HepG2 (cell line): ENCODE measurements around the gene RNF11. TPM values are rescaled to one million over a fixed set of nuclear protein-coding genes. Genes with fewer than 3 reads are reported as not detected.
"Not testable (repeated sequence)": the region's sequence is repeated elsewhere in the genome, so short reads cannot be mapped to it uniquely, and the experiment has no call there.

Experiments used
- ATAC-seq: fragments of 200-7000 bp; cut with Tn5 transposase; 3 replicates; pipeline ENCODE4 v1.9.1; 2020; ENCODE audit warnings: mild to moderate bottlenecking, moderate library complexity
- BruUV-seq: library from RNA; stranded (reverse); fragments of 400-500 nt; replicated peaks from 2 replicates; lab custom pipeline; 2021; lab: Mats Ljungman, UMichigan
- CTCF ChIA-PET: fragments of 300-600 bp; formaldehyde crosslinking; extraction: SDS; loops from one replicate; lab custom pipeline; 2021; ENCODE audit warnings: low total read pairs, inconsistent platforms, low intra/inter-chr PET ratio; lab: Yijun Ruan, JAX
- POLR2A ChIA-PET: fragments of 350-600 bp; sonication (Branson Sonifier 250); formaldehyde crosslinking; loops from one replicate; lab custom pipeline; 2020; ENCODE audit warnings: antibody characterized with exemption, inconsistent platforms; lab: Yijun Ruan, JAX
- DNase-seq: peaks from one replicate; pipeline ENCODE4 v3.0.0-alpha.2; 2015; ENCODE audit warnings: low spot score
- FAIRE-seq: peaks from 3 replicates; lab custom pipeline; 2011; peaks lifted over from hg19 to GRCh38; lab: Jason Lieb, UNC
- H2AFZ ChIP-seq: one replicate; pipeline ENCODE4 v1.6.1; 2011; ENCODE audit warnings: low read length, inconsistent platforms
- H3K27ac ChIP-seq: fragments of 300-600 bp; 3 replicates; pipeline ENCODE4 v1.8.0; 2011; ENCODE audit warnings: mixed run types, mild to moderate bottlenecking, mixed read lengths, low read length, inconsistent platforms; ENCODE audit not compliant: insufficient read depth; ENCODE audit errors: extremely low read length
- H3K27me3 ChIP-seq, 2 experiments: fragments of 200-600 bp in 1 of 2; 2 replicates in 1 of 2; 3 replicates in 1 of 2; pipeline versions ENCODE4 v1.6.0 to v1.8.0; 2011; ENCODE audit warnings: low read length in 2 of 2, mild to moderate bottlenecking in 2 of 2, moderate library complexity in 2 of 2, inconsistent platforms in 1 of 2; ENCODE audit not compliant: insufficient read depth in 2 of 2, control insufficient read depth in 1 of 2
- H3K36me3 ChIP-seq, 2 experiments: fragments of 200-600 bp in 1 of 2; replicated peaks in 1 of 2; 2 replicates in 1 of 2; 3 replicates in 1 of 2; pipeline versions ENCODE4 v1.5.1 to v1.8.0; 2011; ENCODE audit warnings: low read length in 2 of 2, inconsistent platforms in 1 of 2; ENCODE audit not compliant: insufficient read depth in 2 of 2, control insufficient read depth in 1 of 2
- H3K4me1 ChIP-seq: 2 replicates; pipeline ENCODE4 v1.5.1; 2012; ENCODE audit warnings: low read length, inconsistent platforms; ENCODE audit not compliant: insufficient read depth
- H3K4me2 ChIP-seq: 2 replicates; pipeline ENCODE4 v1.6.0; 2011; ENCODE audit warnings: low read depth, low read length, inconsistent platforms
- H3K4me3 ChIP-seq, 3 experiments: fragments of 200-600 bp in 1 of 3; sonication (generic), shearing (Covaris generic) in 1 of 3; replicated peaks in 1 of 3; 2 replicates each; pipeline ENCODE4 v1.5.1; 2011 to 2016; ENCODE audit warnings: low read length in 3 of 3, inconsistent platforms in 2 of 3, low read depth in 2 of 3, mild to moderate bottlenecking in 2 of 3, control low read depth in 1 of 3, mixed read lengths in 1 of 3; ENCODE audit not compliant: insufficient read depth in 1 of 3
- H3K79me2 ChIP-seq: one replicate; pipeline ENCODE4 v1.6.1; 2011; ENCODE audit warnings: low read length, inconsistent platforms; ENCODE audit not compliant: insufficient read depth
- H3K9ac ChIP-seq: 2 replicates; pipeline ENCODE4 v1.6.0; 2011; ENCODE audit warnings: mild to moderate bottlenecking, low read depth, low read length, inconsistent platforms; ENCODE audit not compliant: insufficient read depth
- H3K9me3 ChIP-seq: 2 replicates; pipeline ENCODE4 v1.5.1; 2012; ENCODE audit warnings: mild to moderate bottlenecking, low read length
- H4K20me1 ChIP-seq: 2 replicates; pipeline ENCODE4 v1.6.0; 2011; ENCODE audit warnings: inconsistent platforms, mild to moderate bottlenecking, low read length, moderate library complexity; ENCODE audit not compliant: insufficient read depth
- POGZ ChIP-seq: sonication (generic); formaldehyde crosslinking; IDR thresholded peaks from 2 replicates; pipeline ENCODE4 v1.4.0; 2020; ENCODE audit warnings: mild to moderate bottlenecking, missing genetic modification reagents
- THAP9 ChIP-seq: sonication (generic); formaldehyde crosslinking; IDR thresholded peaks from 2 replicates; pipeline ENCODE4; 2020; ENCODE audit warnings: missing genetic modification reagents, mild to moderate bottlenecking, borderline replicate concordance
- ZNF317 ChIP-seq: sonication (generic); formaldehyde crosslinking; IDR thresholded peaks from 2 replicates; pipeline ENCODE4 v1.5.0; 2020; ENCODE audit warnings: mild to moderate bottlenecking, missing genetic modification reagents
- WGBS: methylation state at CpG from one replicate; pipeline ENCODE4 v1.1.6; 2017; ENCODE audit warnings: low lambda C conversion rate; 5-methylcytosine and 5-hydroxymethylcytosine counted together
- in situ Hi-C: cut with HindIII; loops from 2 replicates; pipeline ENCODE4 v1.10.0; 2017; ENCODE audit warnings: low pct_unique_long_range_greater_than_20kb; ENCODE audit not compliant: extremely low pct_ligation_motif_present
- intact Hi-C: fragments of 100-400 bp; cut with micrococcal nuclease; formaldehyde crosslinking; loops from one replicate; pipeline ENCODE4 v1.10.0; 2022; ENCODE audit not compliant: unreplicated experiment
- polyA plus RNA-seq, 8 experiments: library from polyadenylated mRNA; depleted of rRNA in 3 of 8; stranded (reverse) in 7 of 8; unstranded in 1 of 8; fragments of >200 nt; fragmentation: Illumina TruSeq in 4 of 8; extraction: Trizol in 4 of 8; gene quantifications; 2 replicates each; pipeline versions ENCODE4 v1.2.1 to v1.2.3, GENCODE V29; 2011 to 2016; ENCODE audit warnings: low read depth in 4 of 8, missing spikeins in 1 of 8, mixed read lengths in 1 of 8; ENCODE audit not compliant: insufficient read depth in 1 of 8
- total RNA-seq, 5 experiments: library from RNA; depleted of rRNA; stranded (reverse); fragments of >200 nt; fragmentation: Illumina TruSeq; extraction: Trizol; gene quantifications; 2 replicates each; pipeline ENCODE4 v1.2.3, GENCODE V29; 2016; ENCODE audit warnings: low read depth in 1 of 5
- TF ChIP-seq, protein P1 (sequence below): sonication (generic); formaldehyde crosslinking; IDR thresholded peaks from 2 replicates; pipeline ENCODE4 v1.4.0; 2020; ENCODE audit warnings: mild to moderate bottlenecking, missing genetic modification reagents
- TF ChIP-seq, protein P2 (sequence below): IDR thresholded peaks from 2 replicates; pipeline ENCODE4 v1.6.1; 2016; ENCODE audit warnings: low read depth, missing genetic modification reagents, missing compliant biosample characterization

Gene RNF11
- total and polyA plus RNA-seq, 2 of the 13 experiments (the other 11 are each of a cell fraction or from before 2014, with no cell fraction given): 41.2 to 48.8 TPM

- Histone ChIP-seq H3K4me2 (peak overlapping the region; percentile 92), H3K4me1 (peaks cover 35% of the 10 kb centered on the region), H3K4me3 (peak overlapping the region in 2 of 3 experiments; percentile 93 to 100; a peak in 2 of 6 replicates)
- H3K9me3 ChIP-seq, BruUV-seq, POLR2A ChIA-PET, H3K9ac ChIP-seq, H2AFZ ChIP-seq, ATAC-seq, H3K27me3 ChIP-seq: not testable (repeated sequence)
- 24% methylated on average over 7 of the region's 7 CpGs for WGBS
- intact Hi-C loops: loop anchor here (2.0 kb wide), 1 partner anchor 45 kb away; no protein-coding TSS in a partner anchor
- TF ChIP-seq, protein P1, sequence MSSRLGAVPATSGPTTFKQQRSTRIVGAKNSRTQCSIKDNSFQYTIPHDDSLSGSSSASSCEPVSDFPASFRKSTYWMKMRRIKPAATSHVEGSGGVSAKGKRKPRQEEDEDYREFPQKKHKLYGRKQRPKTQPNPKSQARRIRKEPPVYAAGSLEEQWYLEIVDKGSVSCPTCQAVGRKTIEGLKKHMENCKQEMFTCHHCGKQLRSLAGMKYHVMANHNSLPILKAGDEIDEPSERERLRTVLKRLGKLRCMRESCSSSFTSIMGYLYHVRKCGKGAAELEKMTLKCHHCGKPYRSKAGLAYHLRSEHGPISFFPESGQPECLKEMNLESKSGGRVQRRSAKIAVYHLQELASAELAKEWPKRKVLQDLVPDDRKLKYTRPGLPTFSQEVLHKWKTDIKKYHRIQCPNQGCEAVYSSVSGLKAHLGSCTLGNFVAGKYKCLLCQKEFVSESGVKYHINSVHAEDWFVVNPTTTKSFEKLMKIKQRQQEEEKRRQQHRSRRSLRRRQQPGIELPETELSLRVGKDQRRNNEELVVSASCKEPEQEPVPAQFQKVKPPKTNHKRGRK (CRISPR knock-in tag): peak; percentile 78
- TF ChIP-seq, all 625 proteins: peak for 1; not testable (repeated sequence) for 624
- H3K36me3 ChIP-seq, DNase-seq, in situ Hi-C loops, H4K20me1 ChIP-seq, CTCF ChIA-PET, H3K27ac ChIP-seq, FAIRE-seq: not testable (repeated sequence)
- H3K79me2 ChIP-seq: peaks cover 29% of the 10 kb centered on the region
Observed at GRCh38 chr1:51234236-51234635, 1.8 kb upstream of the RNF11 start.

- in situ Hi-C loops: no loop called here
- peak; percentile 39 for ATAC-seq
- Histone ChIP-seq H3K27ac (no peak overlapping the region), H2AFZ (peak overlapping the region; percentile 98), H3K27me3 (peaks cover 1 to 3% of the 10 kb centered on the region in 2 experiments; a peak in 1 of 5 replicates), H4K20me1 (peaks cover 8% of the 10 kb centered on the region), H3K9me3 (no peaks in the 10 kb centered on the region), H3K36me3 (no peaks in the 10 kb centered on the region), H3K4me2 (peak overlapping the region; percentile 92), H3K4me1 (peaks cover 41% of the 10 kb centered on the region), H3K9ac (peak overlapping the region; percentile 98), H3K79me2 (peaks cover 35% of the 10 kb centered on the region), H3K4me3 (peak overlapping the region; percentile 93 to 100 (median 99))
- intact Hi-C loops: loop anchor here (2.0 kb wide), 1 partner anchor 46 kb away; no protein-coding TSS in a partner anchor
- FAIRE-seq: no peak
- BruUV-seq: no TSS peak
- ChIA-PET CTCF (no interaction called here), POLR2A (interaction anchor here (1.3 to 1.8 kb wide), 3 partner anchors 10 to 62 kb away, joined by 4 to 7 read pairs (median 4); no protein-coding TSS in a partner anchor)
- 6% methylated on average over 8 of the region's 8 CpGs for WGBS
- DNase-seq: peak; percentile 59
- TF ChIP-seq ZNF317 (CRISPR knock-in tag) (0 out of 2 replicates have a peak, but pooled peaks have one; percentile 62), POGZ (no peak), THAP9 (no peak)
- TF ChIP-seq, protein P2, sequence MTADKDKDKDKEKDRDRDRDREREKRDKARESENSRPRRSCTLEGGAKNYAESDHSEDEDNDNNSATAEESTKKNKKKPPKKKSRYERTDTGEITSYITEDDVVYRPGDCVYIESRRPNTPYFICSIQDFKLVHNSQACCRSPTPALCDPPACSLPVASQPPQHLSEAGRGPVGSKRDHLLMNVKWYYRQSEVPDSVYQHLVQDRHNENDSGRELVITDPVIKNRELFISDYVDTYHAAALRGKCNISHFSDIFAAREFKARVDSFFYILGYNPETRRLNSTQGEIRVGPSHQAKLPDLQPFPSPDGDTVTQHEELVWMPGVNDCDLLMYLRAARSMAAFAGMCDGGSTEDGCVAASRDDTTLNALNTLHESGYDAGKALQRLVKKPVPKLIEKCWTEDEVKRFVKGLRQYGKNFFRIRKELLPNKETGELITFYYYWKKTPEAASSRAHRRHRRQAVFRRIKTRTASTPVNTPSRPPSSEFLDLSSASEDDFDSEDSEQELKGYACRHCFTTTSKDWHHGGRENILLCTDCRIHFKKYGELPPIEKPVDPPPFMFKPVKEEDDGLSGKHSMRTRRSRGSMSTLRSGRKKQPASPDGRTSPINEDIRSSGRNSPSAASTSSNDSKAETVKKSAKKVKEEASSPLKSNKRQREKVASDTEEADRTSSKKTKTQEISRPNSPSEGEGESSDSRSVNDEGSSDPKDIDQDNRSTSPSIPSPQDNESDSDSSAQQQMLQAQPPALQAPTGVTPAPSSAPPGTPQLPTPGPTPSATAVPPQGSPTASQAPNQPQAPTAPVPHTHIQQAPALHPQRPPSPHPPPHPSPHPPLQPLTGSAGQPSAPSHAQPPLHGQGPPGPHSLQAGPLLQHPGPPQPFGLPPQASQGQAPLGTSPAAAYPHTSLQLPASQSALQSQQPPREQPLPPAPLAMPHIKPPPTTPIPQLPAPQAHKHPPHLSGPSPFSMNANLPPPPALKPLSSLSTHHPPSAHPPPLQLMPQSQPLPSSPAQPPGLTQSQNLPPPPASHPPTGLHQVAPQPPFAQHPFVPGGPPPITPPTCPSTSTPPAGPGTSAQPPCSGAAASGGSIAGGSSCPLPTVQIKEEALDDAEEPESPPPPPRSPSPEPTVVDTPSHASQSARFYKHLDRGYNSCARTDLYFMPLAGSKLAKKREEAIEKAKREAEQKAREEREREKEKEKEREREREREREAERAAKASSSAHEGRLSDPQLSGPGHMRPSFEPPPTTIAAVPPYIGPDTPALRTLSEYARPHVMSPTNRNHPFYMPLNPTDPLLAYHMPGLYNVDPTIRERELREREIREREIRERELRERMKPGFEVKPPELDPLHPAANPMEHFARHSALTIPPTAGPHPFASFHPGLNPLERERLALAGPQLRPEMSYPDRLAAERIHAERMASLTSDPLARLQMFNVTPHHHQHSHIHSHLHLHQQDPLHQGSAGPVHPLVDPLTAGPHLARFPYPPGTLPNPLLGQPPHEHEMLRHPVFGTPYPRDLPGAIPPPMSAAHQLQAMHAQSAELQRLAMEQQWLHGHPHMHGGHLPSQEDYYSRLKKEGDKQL: no peak
Observed at GRCh38 chr1:51234721-51235425, 1.2 kb upstream of the RNF11 start.
